GM12878 (cell line): Measurements from ENCODE around the gene CPNE4. TPM values are rescaled to one million over a fixed set of nuclear protein-coding genes. Genes with fewer than 3 reads are reported as not detected.

Source experiments
- CBFB ChIP-seq: IDR thresholded peaks from 2 replicates; pipeline ENCODE4 v1.6.1; 2016; ENCODE audit warnings: antibody characterized with exemption, low read depth
- CBX3 ChIP-seq: fragments of 200-600 bp; sonication (generic); IDR thresholded peaks from 2 replicates; pipeline ENCODE4 v1.6.1; 2016; ENCODE audit warnings: low read depth, borderline replicate concordance
- CREM ChIP-seq: IDR thresholded peaks from 2 replicates; pipeline ENCODE4 v1.6.1; 2014; ENCODE audit warnings: antibody characterized with exemption, low read depth
- FOXM1 ChIP-seq: IDR thresholded peaks from 2 replicates; pipeline ENCODE4 v1.6.1; 2012; ENCODE audit warnings: low read depth, mild to moderate bottlenecking, inconsistent platforms, low read length, moderate library complexity
- IKZF2 ChIP-seq, 2 experiments: fragments of 450-650 bp; IDR thresholded peaks; 2 replicates each; pipeline ENCODE4 v1.6.1; 2017; ENCODE audit warnings: mild to moderate bottlenecking in 2 of 2, moderate library complexity in 2 of 2
- MLLT1 ChIP-seq: fragments of 450-650 bp; IDR thresholded peaks from 2 replicates; pipeline ENCODE4 v1.6.1; 2016; ENCODE audit warnings: mild to moderate bottlenecking
- MTA3 ChIP-seq: IDR thresholded peaks from 2 replicates; pipeline ENCODE4 v1.6.1; 2012; ENCODE audit warnings: low read length, inconsistent platforms, borderline replicate concordance
- NR2C2 ChIP-seq: IDR thresholded peaks from 2 replicates; pipeline ENCODE4 v1.6.1; 2011; ENCODE audit warnings: borderline replicate concordance, low read depth; ENCODE audit not compliant: control insufficient read depth, insufficient read length
- PBX3 ChIP-seq: IDR thresholded peaks from 2 replicates; pipeline ENCODE4 v1.6.1; 2011; ENCODE audit warnings: mild to moderate bottlenecking, low read depth, low read length, moderate library complexity; ENCODE audit not compliant: insufficient replicate concordance
- POLR2A ChIP-seq: IDR thresholded peaks from 2 replicates; pipeline ENCODE4 v1.6.1; 2011; ENCODE audit warnings: low read depth, mild to moderate bottlenecking, low read length
- SKIL ChIP-seq: fragments of 450-650 bp; IDR thresholded peaks from 2 replicates; pipeline ENCODE4 v1.6.1; 2017; ENCODE audit warnings: mild to moderate bottlenecking, low read depth, inconsistent platforms; ENCODE audit not compliant: poor library complexity, severe bottlenecking
- SMC3 ChIP-seq: IDR thresholded peaks from 2 replicates; pipeline ENCODE4 v1.6.1; 2011; ENCODE audit warnings: low read length, improper control_type of control experiment, borderline replicate concordance
- TCF12 ChIP-seq: IDR thresholded peaks from 2 replicates; pipeline ENCODE4 v1.6.1; 2011; ENCODE audit warnings: low read depth, mild to moderate bottlenecking, low read length
- TCF3 ChIP-seq: IDR thresholded peaks from 2 replicates; pipeline ENCODE4 v1.6.1; 2012; ENCODE audit warnings: low read depth, mild to moderate bottlenecking, low read length, borderline replicate concordance; ENCODE audit not compliant: insufficient read depth
- ZBED1 ChIP-seq: IDR thresholded peaks from 2 replicates; pipeline ENCODE4 v1.6.1; 2016; ENCODE audit warnings: borderline replicate concordance
- ZBTB4 ChIP-seq: fragments of 450-650 bp; formaldehyde crosslinking; IDR thresholded peaks from 2 replicates; pipeline ENCODE4 v1.4.0; 2022; ENCODE audit warnings: mild to moderate bottlenecking, moderate library complexity
- ZNF24 ChIP-seq: fragments of 450-650 bp; IDR thresholded peaks from 2 replicates; pipeline ENCODE4 v1.6.1; 2017; ENCODE audit warnings: antibody characterized with exemption, mild to moderate bottlenecking
- ZNF687 ChIP-seq: fragments of 450-650 bp; IDR thresholded peaks from 2 replicates; pipeline ENCODE4 v1.6.1; 2017; ENCODE audit warnings: mild to moderate bottlenecking, moderate library complexity
- polyA plus RNA-seq, 11 experiments: library from polyadenylated mRNA; depleted of rRNA in 4 of 11; unstranded in 6 of 11; stranded (reverse) in 5 of 11; fragments of >200 nt; fragmentation: Nextera tagmentation in 4 of 11; fragmentation: Illumina TruSeq in 1 of 11; extraction: Ambion mirVana in 4 of 11; extraction: Trizol in 1 of 11; gene quantifications; 1 replicate in 1 of 11; 2 replicates in 10 of 11; pipeline versions ENCODE4 v1.2.1 to v1.2.3, GENCODE V29; 2011 to 2016; ENCODE audit warnings: inconsistent platforms in 2 of 11, missing spikeins in 2 of 11, low read depth in 1 of 11
- total RNA-seq, 4 experiments: library from RNA; depleted of rRNA in 3 of 4; stranded (reverse); fragments of >200 nt in 3 of 4; fragmentation: Illumina TruSeq in 1 of 4; extraction: Trizol in 1 of 4; gene quantifications; 2 replicates each; pipeline versions ENCODE4 v1.2.1 to v1.2.3, GENCODE V29; 2013 to 2021

CPNE4 gene
- total and polyA plus RNA-seq, 10 of the 15 experiments (the other 5 are each of a cell fraction or from before 2014, with no cell fraction given) = 0.17 to 1.9 (median 0.48) TPM; not detected in 1

GRCh38 chr3:131714585-131715220 lies 320.1 kb downstream of the CPNE4 start (continued):
- TF ChIP-seq ZNF687 (no peak), MTA3 (peak; percentile 69; the same call in 1 of the 2 replicates), TCF12 (peak; percentile 91), PBX3 (no peak), MLLT1 (0 out of 2 replicates have a peak, but pooled peaks have one; percentile 57), CBX3 (no peak), ZBTB4 (CRISPR knock-in tag) (no peak), ZNF24 (peak; percentile 14; the same call in 1 of the 2 replicates), CREM (peak; percentile 90), TCF3 (peak; percentile 91; the same call in 1 of the 2 replicates), CBFB (peak; percentile 86), POLR2A (no peak), FOXM1 (peak; percentile 97), NR2C2 (no peak), ZBED1 (0 out of 2 replicates have a peak, but pooled peaks have one; percentile 44), SMC3 (peak; percentile 4; the same call in 1 of the 2 replicates), IKZF2 (IDR thresholded peaks at IDR 0.05) (peak; percentile 85), SKIL (peak; percentile 69)
